KMS-11 (cell line): ENCODE results near the gene C1QL1.

Source experiments
- H2AFZ ChIP-seq: fragments of 200-600 bp; sonication (generic); 2 replicates; pipeline ENCODE4 v1.6.1; 2016; ENCODE audit warnings: antibody characterized with exemption, mixed run types, low read depth
- H3K27ac ChIP-seq: fragments of 200-600 bp; sonication (generic); 2 replicates; pipeline ENCODE4 v1.6.1; 2016; ENCODE audit warnings: mild to moderate bottlenecking, mixed run types
- H3K27me3 ChIP-seq: fragments of 200-600 bp; sonication (generic); 2 replicates; pipeline ENCODE4 v1.6.1; 2017; ENCODE audit warnings: mild to moderate bottlenecking, low read depth, mixed run types, moderate library complexity; ENCODE audit not compliant: insufficient read depth
- H3K36me3 ChIP-seq: fragments of 200-600 bp; sonication (generic); 2 replicates; pipeline ENCODE4 v1.6.1; 2017; ENCODE audit warnings: mild to moderate bottlenecking, mixed run types; ENCODE audit not compliant: insufficient read depth
- H3K4me1 ChIP-seq: fragments of 200-600 bp; sonication (generic); 2 replicates; pipeline ENCODE4 v1.6.1; 2016; ENCODE audit warnings: mild to moderate bottlenecking, low read depth, mixed run types; ENCODE audit not compliant: poor library complexity, severe bottlenecking
- H3K4me2 ChIP-seq: fragments of 200-600 bp; sonication (generic); 2 replicates; pipeline ENCODE4 v1.7.0; 2016; ENCODE audit warnings: mild to moderate bottlenecking, mixed run types
- H3K4me3 ChIP-seq: fragments of 200-600 bp; sonication (generic); IDR thresholded peaks from 2 replicates; pipeline ENCODE4 v1.6.1; 2017; ENCODE audit warnings: low read depth, low read length, mixed read lengths; ENCODE audit not compliant: insufficient read depth
- H3K79me2 ChIP-seq: fragments of 200-600 bp; sonication (generic); 2 replicates; pipeline ENCODE4 v1.6.1; 2016; ENCODE audit warnings: low read depth, mixed run types; ENCODE audit not compliant: insufficient read depth
- H3K9ac ChIP-seq: fragments of 200-600 bp; sonication (generic); 2 replicates; pipeline ENCODE4 v1.6.1; 2016; ENCODE audit warnings: mild to moderate bottlenecking, mixed run types
- H4K20me1 ChIP-seq: fragments of 200-600 bp; sonication (generic); 2 replicates; pipeline ENCODE4 v1.6.1; 2016; ENCODE audit warnings: mild to moderate bottlenecking, mixed run types; ENCODE audit not compliant: insufficient read depth
- CTCF ChIP-seq: fragments of 200-600 bp; sonication (generic); conservative IDR thresholded peaks from 2 replicates; pipeline ENCODE4 v1.6.1; 2017; ENCODE audit warnings: low read depth, mild to moderate bottlenecking, antibody characterized with exemption, low read length, moderate library complexity, mixed read lengths

Gene C1QL1

GRCh38 chr17:44969144-44969780 is 1.2 kb upstream of the C1QL1 start:
- Histone ChIP-seq H3K4me1 (peaks cover 8% of the 10 kb centered on the region), H3K4me3 (no peak overlapping the region), H3K4me2 (peak overlapping the region; percentile 98; the same call in 1 of the 2 replicates), H3K36me3 (no peaks in the 10 kb centered on the region), H3K9ac (no peak overlapping the region), H3K27ac (no peak overlapping the region), H3K79me2 (no peaks in the 10 kb centered on the region), H3K27me3 (peaks cover 67% of the 10 kb centered on the region), H2AFZ (peak overlapping the region; percentile 87; the same call in 1 of the 2 replicates), H4K20me1 (no peaks in the 10 kb centered on the region)
- no peak for TF ChIP-seq CTCF

GRCh38 chr17:44967907-44968224 is 237 bp downstream of the C1QL1 start:
- no peak overlapping the region for H3K4me2 ChIP-seq
- H3K4me3 ChIP-seq: no peak overlapping the region

GRCh38 chr17:44967026-44967906 is 837 bp downstream of the C1QL1 start:
- peaks cover 8% of the 10 kb centered on the region for H3K4me1 ChIP-seq
- H4K20me1 ChIP-seq: no peaks in the 10 kb centered on the region
- no peak overlapping the region for H3K4me2 ChIP-seq
- H3K27ac ChIP-seq: no peak overlapping the region
- TF ChIP-seq CTCF: no peak
- no peak overlapping the region for H3K9ac ChIP-seq
- H3K36me3 ChIP-seq: no peaks in the 10 kb centered on the region
- no peak overlapping the region for H2AFZ ChIP-seq
- no peak overlapping the region for H3K4me3 ChIP-seq
- H3K27me3 ChIP-seq: peaks cover 53% of the 10 kb centered on the region
- no peaks in the 10 kb centered on the region for H3K79me2 ChIP-seq

More at GRCh38 chr17:44967907-44968224, 237 bp downstream of the C1QL1 start:
- H2AFZ ChIP-seq: no peak overlapping the region
- H3K79me2 ChIP-seq: no peaks in the 10 kb centered on the region
- peaks cover 8% of the 10 kb centered on the region for H3K4me1 ChIP-seq
- H4K20me1 ChIP-seq: no peaks in the 10 kb centered on the region
- H3K36me3 ChIP-seq: no peaks in the 10 kb centered on the region
- peaks cover 54% of the 10 kb centered on the region for H3K27me3 ChIP-seq
- H3K9ac ChIP-seq: no peak overlapping the region
- no peak for TF ChIP-seq CTCF
- H3K27ac ChIP-seq: no peak overlapping the region

GRCh38 chr17:44966348-44967025 is 1.6 kb downstream of the C1QL1 start:
- Histone ChIP-seq H3K4me1 (peaks cover 8% of the 10 kb centered on the region), H3K4me3 (no peak overlapping the region), H3K27ac (no peak overlapping the region), H3K36me3 (no peaks in the 10 kb centered on the region), H3K79me2 (no peaks in the 10 kb centered on the region), H3K9ac (no peak overlapping the region), H3K4me2 (no peak overlapping the region), H2AFZ (no peak overlapping the region), H3K27me3 (peaks cover 45% of the 10 kb centered on the region), H4K20me1 (no peaks in the 10 kb centered on the region)
- TF ChIP-seq CTCF: no peak
